HUDEP-2 (cell line): ENCODE results near the gene SEMA5A.
A peak's percentile ranks its signal among the peaks of the same experiment; 100 is the strongest.

ENCODE experiments used
- DNase-seq, 76 experiments: peaks; one replicate each; lab custom pipeline; 2025; ENCODE audit not compliant: unreplicated experiment in 76 of 76; lab: John Stamatoyannopoulos, UW

The SEMA5A gene

DNA sequence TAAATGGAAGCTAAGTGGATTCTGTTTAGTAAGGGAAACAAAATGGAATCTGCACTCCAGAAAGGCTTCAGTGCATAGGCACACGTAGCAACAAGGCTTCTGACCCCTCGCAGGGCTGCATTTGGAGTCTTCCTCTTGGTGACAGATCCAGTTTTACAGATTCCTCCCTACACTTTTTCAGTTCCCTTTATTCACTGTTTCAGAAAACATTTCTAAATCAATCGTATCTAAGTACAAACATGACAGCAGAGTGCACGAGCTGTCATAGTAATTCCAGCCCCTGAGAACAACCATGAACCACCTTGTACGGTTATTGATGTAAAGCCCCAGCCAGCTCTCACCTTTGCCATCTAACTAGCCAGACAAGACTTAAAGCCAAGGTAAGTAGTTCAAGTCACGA is 491.6 kb downstream of the SEMA5A start:
- no peak for DNase-seq

GRCh38 chr5:9052421-9052820 is 493.5 kb downstream of the SEMA5A start:
- DNase-seq, result no peak

DNA sequence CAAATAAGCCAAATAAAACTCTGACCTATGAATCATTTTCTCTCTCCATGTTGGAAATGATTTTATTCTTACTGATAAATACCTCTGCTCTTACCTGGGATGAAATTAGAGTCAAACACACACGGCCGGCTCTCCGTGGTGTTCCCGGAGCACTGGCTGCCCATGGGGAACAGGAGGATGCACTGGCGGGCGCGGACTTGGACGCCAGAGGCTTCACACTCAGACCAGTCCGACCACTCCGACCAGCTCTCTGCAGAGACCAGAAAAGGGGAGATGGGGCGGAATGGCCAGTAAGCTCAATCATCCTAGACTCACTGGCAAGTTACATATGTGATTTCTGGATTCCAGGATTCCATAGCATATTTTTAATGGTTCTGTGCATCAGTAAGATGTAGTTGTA is 494.1 kb downstream of the SEMA5A start:
- DNase-seq, result no peak

- no peak for DNase-seq
These were observed 497.9 kb downstream of the SEMA5A start for GRCh38 chr5:9047932-9048331.

GRCh38 chr5:9046756-9047481 is 499.0 kb downstream of the SEMA5A start:
- DNase-seq, result peak in 18 of 76 experiments; percentile 0 to 23 (median 5)

DNA sequence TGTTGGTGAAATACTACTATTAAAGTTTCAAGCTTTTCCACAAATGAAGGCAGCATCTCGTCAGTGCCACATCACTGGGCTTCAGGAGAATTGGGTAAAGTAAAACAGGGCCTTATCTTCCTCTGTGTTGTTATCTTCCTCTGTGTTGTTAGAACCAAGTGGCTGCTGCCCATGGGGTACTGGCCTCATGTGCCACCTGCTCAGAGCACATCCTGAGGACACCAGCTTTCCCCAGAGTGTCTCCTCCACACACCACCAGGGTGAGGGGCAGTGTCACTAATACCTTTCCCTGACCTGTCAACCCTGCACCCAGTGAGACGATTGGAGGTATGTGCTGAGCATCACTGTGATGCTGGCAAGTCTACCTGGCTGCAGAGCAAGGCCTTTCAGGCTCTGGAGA is 499.9 kb downstream of the SEMA5A start:
- DNase-seq, result no peak

DNA sequence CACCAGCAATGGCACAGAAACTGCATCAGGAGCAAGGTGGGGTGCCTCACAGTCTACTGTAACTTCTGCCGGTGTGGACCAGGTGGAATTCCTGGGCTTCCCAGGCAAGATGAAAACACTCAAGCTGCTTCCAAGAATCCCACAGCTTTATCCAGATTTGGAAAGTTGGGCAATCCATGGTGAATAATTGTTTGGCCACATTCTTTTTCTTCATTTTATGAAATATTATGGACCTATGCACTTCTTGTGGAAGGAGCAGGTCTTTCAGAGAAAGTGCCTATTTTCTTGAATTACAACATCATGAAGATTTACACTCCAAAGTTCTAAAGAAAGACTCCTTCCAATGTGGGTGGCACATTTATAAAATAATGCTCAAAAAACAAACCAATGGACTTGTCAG is 503.6 kb downstream of the SEMA5A start:
- no peak for DNase-seq

DNA sequence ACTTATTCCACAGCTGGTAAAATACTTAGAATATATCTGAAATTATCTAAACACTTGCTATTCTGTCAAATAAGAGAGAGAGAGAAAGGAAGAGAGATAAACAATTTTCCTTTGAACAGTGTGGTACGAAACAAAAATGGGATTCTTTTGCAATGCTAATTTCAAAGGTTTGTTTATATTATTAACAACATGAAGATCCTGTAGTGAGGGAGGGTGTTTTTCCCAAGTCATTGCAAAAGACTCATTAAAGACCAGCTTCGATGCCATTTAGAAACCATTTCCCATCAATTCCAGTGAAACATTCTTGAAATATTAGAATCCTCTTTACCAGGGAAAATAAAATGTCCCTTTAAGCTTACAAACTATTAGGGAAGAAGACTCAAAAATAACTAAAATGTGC is 505.4 kb downstream of the SEMA5A start:
- no peak for DNase-seq

- no peak for DNase-seq
These were observed 508.8 kb downstream of the SEMA5A start for GRCh38 chr5:9037048-9037447.

- no peak for DNase-seq
These were observed 510.5 kb downstream of the SEMA5A start for GRCh38 chr5:9035346-9035745.

DNA sequence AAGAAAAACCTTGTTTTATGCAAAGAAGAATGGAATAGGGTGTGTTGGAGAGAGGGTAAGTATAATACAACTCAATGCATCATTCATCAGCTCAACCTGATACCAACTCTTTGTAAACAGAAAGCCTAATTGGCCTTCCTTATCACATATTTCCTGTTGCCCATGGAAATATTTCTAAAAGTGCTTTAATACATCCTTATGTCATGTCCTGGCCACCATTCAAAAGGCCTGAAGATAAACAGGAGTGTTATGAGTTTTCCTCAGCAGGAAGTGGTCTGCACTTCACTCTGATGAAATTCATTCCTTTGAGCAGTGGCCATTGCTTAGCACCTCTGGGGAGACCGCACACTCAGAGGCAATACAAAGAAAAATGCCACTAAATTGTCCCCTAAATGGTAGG is 511.2 kb downstream of the SEMA5A start:
- DNase-seq, result no peak

- DNase-seq, result no peak
These were observed 512.4 kb downstream of the SEMA5A start for GRCh38 chr5:9033524-9033923.

DNA sequence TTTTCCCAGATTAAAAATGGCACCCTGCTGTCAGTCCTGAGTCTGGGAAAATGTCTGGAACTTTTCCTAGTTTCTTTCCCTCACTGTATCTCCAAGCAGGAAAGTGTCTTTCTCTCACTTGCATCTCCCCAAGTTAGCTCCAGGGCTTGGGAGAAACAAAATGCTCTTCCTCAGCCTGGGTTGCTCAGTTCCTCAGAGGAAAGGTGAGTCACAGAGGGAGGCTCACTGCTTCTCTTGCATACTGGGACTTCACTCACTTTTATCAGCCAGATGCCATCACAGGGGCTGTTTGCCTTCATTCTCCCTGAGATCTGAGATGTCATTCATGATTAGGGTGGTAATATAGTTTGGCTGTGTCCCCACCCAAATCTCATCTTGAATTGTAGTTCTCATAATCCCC is 519.9 kb downstream of the SEMA5A start:
- DNase-seq, result no peak

- no peak for DNase-seq
These were observed 524.9 kb downstream of the SEMA5A start for GRCh38 chr5:9020996-9021395.

GRCh38 chr5:9015937-9016270 is 530.0 kb downstream of the SEMA5A start:
- no peak for DNase-seq

- no peak for DNase-seq
These were observed 530.5 kb downstream of the SEMA5A start for GRCh38 chr5:9015260-9015936.

DNA sequence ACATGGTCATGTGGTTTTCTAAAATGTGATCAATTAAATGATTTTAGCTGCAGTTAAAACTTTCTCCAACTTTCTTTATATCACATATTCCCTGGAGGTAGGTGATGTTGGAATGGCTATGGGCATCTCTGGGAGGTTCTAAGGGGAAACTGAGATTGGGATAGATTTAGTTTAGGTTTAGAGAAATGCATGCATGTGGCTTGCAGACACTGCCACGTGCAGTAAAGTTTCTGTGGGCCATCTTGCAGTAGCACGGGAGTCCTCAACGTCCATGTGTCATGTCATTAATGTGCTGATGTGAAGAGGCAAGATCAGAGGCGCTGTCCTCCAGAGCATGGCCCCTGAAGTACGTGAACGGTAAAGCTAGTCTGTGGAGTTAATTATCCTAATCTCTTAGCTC is 532.7 kb downstream of the SEMA5A start:
- no peak for DNase-seq

DNA sequence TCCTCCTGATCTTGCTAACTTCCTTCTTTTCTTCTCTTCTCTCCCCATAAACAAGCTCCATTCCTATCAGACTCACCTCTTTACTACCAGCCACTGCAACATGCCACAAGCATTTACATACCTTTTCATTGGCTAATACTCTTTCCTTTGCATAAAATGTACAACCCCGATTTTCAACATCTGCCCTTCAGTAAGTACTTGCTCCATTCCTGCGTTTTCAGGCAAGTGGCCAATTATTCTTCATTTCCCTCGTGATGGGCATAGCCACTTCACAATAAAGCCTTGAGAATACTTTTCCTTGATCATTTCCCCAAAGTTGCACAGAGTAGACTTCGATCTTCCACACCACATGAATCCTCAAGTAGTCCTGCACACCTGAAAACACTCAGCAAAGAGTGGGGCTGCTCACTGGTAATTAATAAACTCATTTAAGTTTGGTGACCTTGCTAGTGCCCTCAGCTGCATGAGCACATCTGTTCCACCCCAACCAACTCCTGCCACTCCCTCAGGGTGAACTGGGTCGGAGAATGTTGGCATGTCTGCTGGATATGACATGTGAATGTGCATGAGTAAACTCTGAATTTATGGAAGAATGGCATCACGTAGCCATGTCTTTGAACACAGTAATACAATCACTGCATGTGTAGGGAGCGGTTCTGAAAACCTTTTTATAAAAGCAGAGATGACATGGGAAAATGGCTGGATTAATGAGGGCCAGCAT is 535.8 kb downstream of the SEMA5A start:
- no peak for DNase-seq

GRCh38 chr5:8997542-8998070 is 548.3 kb downstream of the SEMA5A start:
- DNase-seq, result no peak

GRCh38 chr5:8993031-8993430 is 552.8 kb downstream of the SEMA5A start:
- no peak for DNase-seq
